Tibial nerve (tissue), 3 donors: Measurements from ENCODE around the gene XCR1.
"Not testable (repeated sequence)": the region's sequence is repeated elsewhere in the genome, so short reads cannot be mapped to it uniquely, and the experiment has no call there.

Source experiments
- EP300 ChIP-seq, 2 donors: sonication (generic); formaldehyde crosslinking; IDR thresholded peaks; one replicate each; pipeline ENCODE4 v1.6.1; 2017; ENCODE audit warnings: antibody characterized with exemption in 2 of 2, mild to moderate bottlenecking in 1 of 2
- POLR2A ChIP-seq, 2 donors: fragments of 450-650 bp; IDR thresholded peaks; one replicate each; pipeline ENCODE4 v1.6.1; 2017; ENCODE audit warnings: antibody characterized with exemption in 2 of 2, mild to moderate bottlenecking in 2 of 2, moderate library complexity in 2 of 2

GRCh38 chr3:46053761-46054515, 26.7 kb upstream of the XCR1 start:
- not testable (repeated sequence) for TF ChIP-seq EP300, POLR2A (IDR thresholded peaks at IDR 0.05)
